Measurements from ENCODE around the gene RPL35A.

Gene RPL35A

GRCh38 chr3:197970588-197970987 lies 20.6 kb downstream of the RPL35A start:
- H3K4me3 ChIP-seq (ENCODE audit: low read depth, low read length) = no peak overlapping the region
- no peak for TF ChIP-seq CTCF (IDR thresholded peaks at IDR 0.05; ENCODE audit: low read depth, low read length, missing control alignments)
- in situ Hi-C loops (cut with HindIII; ENCODE audit: low sequenced_read_pairs) = no loop called here
- DNase-seq (ENCODE audit: low read depth) = no peak

- TF ChIP-seq CTCF (IDR thresholded peaks at IDR 0.05; ENCODE audit: low read depth, low read length, missing control alignments) = no peak
- DNase-seq (ENCODE audit: low read depth) = no peak
- in situ Hi-C loops (cut with HindIII; ENCODE audit: low sequenced_read_pairs) = no loop called here
- no peak overlapping the region for H3K4me3 ChIP-seq (ENCODE audit: low read depth, low read length)
These were observed 24.0 kb downstream of the RPL35A start for GRCh38 chr3:197974016-197974415.

GRCh38 chr3:197975311-197975710 lies 25.3 kb downstream of the RPL35A start:
- in situ Hi-C loops (cut with HindIII; ENCODE audit: low sequenced_read_pairs) = no loop called here
- TF ChIP-seq CTCF (IDR thresholded peaks at IDR 0.05; ENCODE audit: low read depth, low read length, missing control alignments) = no peak
- H3K4me3 ChIP-seq (ENCODE audit: low read depth, low read length) = no peak overlapping the region
- DNase-seq (ENCODE audit: low read depth) = no peak

GRCh38 chr3:197983076-197983475 lies 33.1 kb downstream of the RPL35A start:
- in situ Hi-C loops (cut with HindIII; ENCODE audit: low sequenced_read_pairs) = no loop called here
- no peak for TF ChIP-seq CTCF (IDR thresholded peaks at IDR 0.05; ENCODE audit: low read depth, low read length, missing control alignments)
- no peak overlapping the region for H3K4me3 ChIP-seq (ENCODE audit: low read depth, low read length)
- DNase-seq (ENCODE audit: low read depth) = no peak

- no peak for DNase-seq (ENCODE audit: low read depth)
- in situ Hi-C loops (cut with HindIII; ENCODE audit: low sequenced_read_pairs) = no loop called here
- no peak for TF ChIP-seq CTCF (IDR thresholded peaks at IDR 0.05; ENCODE audit: low read depth, low read length, missing control alignments)
- H3K4me3 ChIP-seq (ENCODE audit: low read depth, low read length) = no peak overlapping the region
These were observed 39.7 kb downstream of the RPL35A start for GRCh38 chr3:197989651-197990050.

- no peak for DNase-seq (ENCODE audit: low read depth)
- in situ Hi-C loops (cut with HindIII; ENCODE audit: low sequenced_read_pairs) = no loop called here
- TF ChIP-seq CTCF (IDR thresholded peaks at IDR 0.05; ENCODE audit: low read depth, low read length, missing control alignments) = no peak
These were observed 44.7 kb downstream of the RPL35A start for GRCh38 chr3:197994736-197995135.

GRCh38 chr3:197996855-197997254 lies 46.9 kb downstream of the RPL35A start:
- no peak overlapping the region for H3K4me3 ChIP-seq (ENCODE audit: low read depth, low read length)
- in situ Hi-C loops (cut with HindIII; ENCODE audit: low sequenced_read_pairs) = no loop called here
- DNase-seq (ENCODE audit: low read depth) = no peak
- TF ChIP-seq CTCF (IDR thresholded peaks at IDR 0.05; ENCODE audit: low read depth, low read length, missing control alignments) = no peak

More at GRCh38 chr3:197994736-197995135, 44.7 kb downstream of the RPL35A start:
- H3K4me3 ChIP-seq (ENCODE audit: low read depth, low read length) = no peak overlapping the region

Data from astrocyte of the cerebellum (primary cell).